ENCODE measurements around the gene PRSS48.

- TF ChIP-seq CTCF (conservative IDR thresholded peaks at IDR 0.05) = no peak
- no peak for TF ChIP-seq ZFX (IDR thresholded peaks at IDR 0.05)
Measured at GRCh38 chr4:151287409-151287808, 10.4 kb downstream of the PRSS48 start.
